ENCODE results near the gene SAPCD2.

SAPCD2 gene

GRCh38 chr9:137031904-137032640, 38.3 kb downstream of the SAPCD2 start, which contains the start of gene FUT7:
Gene FUT7, minus strand, starts transcription at chr9:137032088. Its CDS starts 97 bp downstream, at chr9:137031991.
- TF ChIP-seq CTCF (IDR thresholded peaks at IDR 0.05; ENCODE audit: insufficient read depth, low read length, poor library complexity, severe bottlenecking) = no peak
- H3K27me3 ChIP-seq (replicated peaks; ENCODE audit: control insufficient read depth, insufficient read depth, low read length) = no peaks in the 10 kb centered on the region

GRCh38 chr9:137030538-137031527, 39.5 kb downstream of the SAPCD2 start:
- H3K4me3 ChIP-seq (replicated peaks; ENCODE audit: low read depth, low read length) = peak overlapping the region; percentile 51
- DNase-seq (ENCODE audit: extremely low read depth, insufficient read length) = peak; percentile 81
- H3K36me3 ChIP-seq (ENCODE audit: control insufficient read depth, insufficient read depth, low read length) = no peaks in the 10 kb centered on the region
- no peaks in the 10 kb centered on the region; the same call in 1 of the 2 replicates for H3K27me3 ChIP-seq (replicated peaks; ENCODE audit: control insufficient read depth, insufficient read depth, low read length)
- no peak for TF ChIP-seq CTCF (IDR thresholded peaks at IDR 0.05; ENCODE audit: insufficient read depth, low read length, poor library complexity, severe bottlenecking)

More at GRCh38 chr9:137031904-137032640, 38.3 kb downstream of the SAPCD2 start, which contains the start of gene FUT7:
- no peaks in the 10 kb centered on the region for H3K36me3 ChIP-seq (ENCODE audit: control insufficient read depth, insufficient read depth, low read length)
- peak within 1 kb of the TSS; percentile 51 for H3K4me3 ChIP-seq (replicated peaks; ENCODE audit: low read depth, low read length)
- peak; percentile 70 for DNase-seq (ENCODE audit: extremely low read depth, insufficient read length)

- TF ChIP-seq CTCF (IDR thresholded peaks at IDR 0.05; ENCODE audit: insufficient read depth, low read length, poor library complexity, severe bottlenecking) = peak; percentile 0
- Histone ChIP-seq H3K27me3 (replicated peaks; ENCODE audit: control insufficient read depth, insufficient read depth, low read length) (no peaks in the 10 kb centered on the region; the same call in 1 of the 2 replicates), H3K36me3 (ENCODE audit: control insufficient read depth, insufficient read depth, low read length) (no peaks in the 10 kb centered on the region), H3K4me3 (replicated peaks; ENCODE audit: low read depth, low read length) (peak overlapping the region; percentile 43)
- peak; percentile 48 for DNase-seq (ENCODE audit: extremely low read depth, insufficient read length)
Observed at GRCh38 chr9:137030006-137030405, 40.4 kb downstream of the SAPCD2 start.

- H3K27me3 ChIP-seq (replicated peaks; ENCODE audit: control insufficient read depth, insufficient read depth, low read length) = no peaks in the 10 kb centered on the region; the same call in 1 of the 2 replicates
Observed at GRCh38 chr9:137029058-137029936, 41.1 kb downstream of the SAPCD2 start.

More at GRCh38 chr9:137029058-137029936, 41.1 kb downstream of the SAPCD2 start:
- TF ChIP-seq CTCF (IDR thresholded peaks at IDR 0.05; ENCODE audit: insufficient read depth, low read length, poor library complexity, severe bottlenecking) = peak; percentile 98
- peak; percentile 82 for DNase-seq (ENCODE audit: extremely low read depth, insufficient read length)
- no peak overlapping the region; the same call in 1 of the 2 replicates for H3K4me3 ChIP-seq (replicated peaks; ENCODE audit: low read depth, low read length)
- H3K36me3 ChIP-seq (ENCODE audit: control insufficient read depth, insufficient read depth, low read length) = no peaks in the 10 kb centered on the region
